Stimulated activated CD8-positive, alpha-beta memory T cell treated with anti-CD3 and anti-CD28 coated beads, Interleukin-2, amount 100 ng/mL, for 48 hours (primary cell): ENCODE data around the gene GRIN2C.

ENCODE experiments used
- DNase-seq, 2 donors: peaks; one replicate each; pipeline ENCODE4 v3.0.0-alpha.2; 2020; ENCODE audit warnings: low read depth in 2 of 2

GRIN2C gene

GRCh38 chr17:74822335-74822938, 37.2 kb downstream of the GRIN2C start:
- DNase-seq: no peak

DNA sequence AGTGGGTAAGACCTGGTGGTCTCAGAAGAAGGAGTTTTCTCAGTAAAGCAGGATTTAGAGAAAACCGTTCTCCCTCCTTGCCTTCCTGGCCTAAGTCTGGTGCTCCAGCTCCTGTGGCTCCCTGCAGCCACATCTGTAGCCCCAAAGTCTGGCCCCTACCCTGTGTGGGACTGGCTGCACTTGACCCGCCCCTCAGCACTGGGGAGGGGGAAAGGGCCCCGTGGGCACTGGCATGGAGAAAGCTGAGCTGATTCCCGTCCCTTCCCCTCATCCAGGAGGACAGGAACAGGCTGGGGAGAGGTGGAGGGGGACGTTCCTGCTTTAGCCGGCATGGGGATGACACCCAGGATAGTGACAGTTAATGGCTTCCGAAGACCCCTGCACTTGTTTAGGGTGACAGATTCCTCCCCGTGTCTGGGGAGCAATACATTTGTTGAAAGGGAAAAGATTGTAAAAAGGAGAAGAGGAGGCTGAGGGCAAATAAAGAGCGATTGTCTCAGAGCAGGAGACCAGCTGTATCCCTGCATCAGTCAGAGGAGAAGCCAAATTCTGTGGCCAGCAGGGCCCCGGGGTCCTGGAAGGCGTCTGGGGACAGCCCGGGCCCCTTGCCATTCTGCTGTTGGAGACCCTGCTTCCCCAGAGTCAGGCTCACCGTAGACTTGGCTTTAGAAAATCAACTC, 37.9 kb downstream of the GRIN2C start:
- no peak for DNase-seq

GRCh38 chr17:74819801-74820436, 39.8 kb downstream of the GRIN2C start:
- no peak for DNase-seq

GRCh38 chr17:74818291-74818938, 41.3 kb downstream of the GRIN2C start:
- DNase-seq: no peak

GRCh38 chr17:74816905-74817620, 42.6 kb downstream of the GRIN2C start:
- DNase-seq: no peak

DNA sequence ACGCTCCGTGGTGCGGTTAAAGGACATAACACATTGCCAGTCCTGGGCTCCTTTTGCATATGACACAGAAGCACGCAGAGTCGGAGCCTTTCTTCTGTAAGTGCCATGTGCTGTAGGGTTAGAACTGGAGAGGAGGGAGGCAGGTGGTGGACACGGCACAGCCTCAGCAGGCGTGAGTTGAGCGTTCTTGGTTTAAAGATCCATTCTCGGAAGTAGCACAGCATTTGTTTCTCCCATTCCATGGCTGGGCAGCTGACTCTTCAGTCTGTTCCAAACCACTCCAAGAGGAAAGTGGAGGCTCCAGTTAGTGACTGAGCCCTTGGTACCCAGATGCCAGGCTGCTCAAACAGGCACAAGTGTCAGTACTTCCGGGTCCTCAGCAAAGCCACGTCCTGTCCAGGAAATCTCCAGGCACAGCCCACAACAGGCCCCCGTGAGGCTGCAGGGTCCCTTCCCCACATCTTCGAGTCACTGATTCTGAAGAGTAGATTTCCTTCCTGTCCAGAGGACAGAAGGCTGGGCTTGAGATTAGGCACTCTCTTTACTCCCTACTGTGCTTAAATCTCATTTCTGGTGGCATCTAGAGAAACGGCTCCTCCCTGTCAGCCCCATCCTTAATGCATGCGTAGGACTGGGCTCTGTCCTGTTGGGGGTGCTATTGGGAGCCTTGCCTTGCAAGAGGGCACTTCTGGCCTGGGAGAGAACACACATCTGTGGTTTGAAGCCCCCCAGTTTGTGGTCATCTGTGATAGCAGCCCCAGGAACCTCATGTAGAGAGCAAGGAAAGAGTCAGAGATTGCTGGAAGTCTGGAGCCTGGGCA, 43.9 kb downstream of the GRIN2C start:
- no peak for DNase-seq

- DNase-seq: no peak
These were observed 44.6 kb downstream of the GRIN2C start for GRCh38 chr17:74815067-74815466.

- DNase-seq: no peak
These were observed 45.2 kb downstream of the GRIN2C start for GRCh38 chr17:74814453-74814852.

DNA sequence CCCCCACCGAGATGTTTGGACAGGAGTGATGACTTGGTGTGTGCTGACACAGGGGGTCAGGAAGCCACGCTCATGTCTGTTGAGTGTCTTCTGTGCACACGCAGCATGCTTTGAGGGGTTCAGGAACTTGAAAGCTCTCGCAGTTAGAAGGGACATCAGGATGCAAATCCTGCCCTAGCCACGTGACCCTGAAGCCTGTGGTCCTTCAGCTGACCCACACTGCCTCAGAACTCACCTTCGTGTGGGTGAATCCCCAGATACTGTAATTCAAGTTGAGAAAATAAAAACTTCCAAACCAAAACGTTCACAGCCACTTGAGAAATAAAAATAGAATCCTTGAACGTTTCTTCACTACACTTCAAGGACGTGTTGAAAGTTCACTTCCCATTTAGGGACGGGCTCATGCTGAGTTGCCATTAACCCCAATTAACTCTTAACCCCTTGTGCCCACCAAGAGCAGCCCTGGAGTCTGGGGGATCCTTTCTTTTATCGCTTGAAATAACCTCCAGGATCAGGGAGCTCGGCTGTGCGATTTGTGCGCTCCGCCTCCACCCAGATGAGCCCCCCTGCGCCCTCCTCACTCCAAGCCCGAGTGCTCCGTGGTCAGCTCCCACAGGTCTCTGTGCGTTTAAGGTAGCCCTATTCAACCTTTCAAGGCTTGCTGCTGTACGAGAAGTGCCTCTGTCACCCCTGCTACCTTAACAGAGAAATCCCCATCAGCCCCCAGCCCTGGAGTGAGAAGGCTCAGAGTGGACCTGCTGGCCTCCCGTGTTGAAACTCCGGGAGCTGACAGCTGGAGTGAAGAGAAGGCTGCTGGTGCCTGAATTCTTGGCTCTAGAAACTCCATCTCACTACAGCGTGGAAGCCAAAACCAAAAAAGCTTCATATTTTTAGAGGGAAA, 47.3 kb downstream of the GRIN2C start:
- DNase-seq: no peak

DNA sequence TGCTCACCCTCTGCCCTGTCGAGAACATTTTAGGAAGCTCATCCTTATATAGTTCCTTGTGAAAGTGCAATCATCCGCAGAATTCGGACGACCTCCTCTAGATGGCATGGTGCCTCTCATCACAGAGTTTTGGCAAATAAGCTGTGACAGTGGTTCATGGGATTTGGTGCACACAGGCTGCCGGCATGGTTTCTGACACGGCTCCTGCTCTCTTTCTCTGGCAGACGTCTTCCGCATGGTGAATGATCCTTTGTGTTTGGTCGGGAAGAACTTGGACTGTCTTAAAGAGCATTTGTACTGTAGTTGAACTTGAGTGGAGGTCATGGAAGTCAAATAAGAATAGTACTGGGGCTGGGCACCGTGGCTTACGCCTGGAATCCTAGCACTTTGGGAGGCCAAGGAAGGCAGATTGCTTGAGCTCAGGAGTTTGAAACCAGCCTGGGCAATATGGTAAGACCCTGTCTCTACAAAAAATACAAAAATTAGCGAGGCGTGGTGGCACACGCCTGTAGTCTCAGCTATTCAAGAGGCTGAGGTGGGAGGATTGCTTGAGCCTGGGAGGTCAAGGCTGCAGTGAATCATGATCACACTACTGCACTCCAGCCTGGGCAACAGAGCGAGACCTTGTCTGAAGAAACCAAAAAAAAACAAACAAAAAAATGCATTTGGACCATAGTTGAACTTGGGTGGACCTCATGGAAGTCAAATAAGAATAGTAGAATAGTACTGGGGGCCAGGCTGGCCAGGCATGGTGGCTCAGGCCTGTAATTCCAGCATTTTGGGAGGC, 48.8 kb downstream of the GRIN2C start:
- DNase-seq: no peak

DNA sequence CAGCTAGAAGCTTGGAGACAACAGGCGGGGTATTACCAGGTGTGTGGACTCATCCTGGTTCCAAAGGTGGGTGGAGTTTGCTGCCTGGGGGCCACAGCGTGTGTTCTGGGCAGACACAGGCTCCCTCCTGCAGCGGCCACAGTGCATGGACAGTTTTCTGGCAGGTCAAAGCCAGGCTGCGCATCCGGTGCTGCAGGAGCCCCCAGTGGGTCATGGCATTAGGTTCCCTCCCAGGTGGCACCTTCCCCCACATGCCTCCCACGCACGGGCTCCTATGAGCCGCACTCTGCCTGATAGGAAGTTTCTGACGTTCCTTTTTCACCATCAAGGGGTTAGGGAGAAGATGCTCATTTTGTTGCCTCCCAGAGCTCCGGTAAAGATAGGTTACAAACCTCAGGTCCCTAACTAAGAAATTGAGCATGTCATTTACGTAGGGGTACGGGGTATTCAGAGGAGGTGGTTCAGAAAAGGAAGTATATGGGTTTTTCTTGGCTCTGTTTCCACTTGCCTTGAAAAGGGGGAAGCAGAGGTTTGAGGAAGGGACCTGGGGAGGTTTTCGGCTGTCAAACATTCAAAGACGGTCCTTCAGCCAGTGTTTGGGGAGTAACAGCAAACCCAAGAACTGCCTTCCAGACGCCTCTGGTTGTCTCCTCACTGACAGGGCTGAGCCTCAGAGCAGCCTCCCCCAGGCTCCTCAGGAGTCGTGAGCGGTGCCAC, 50.8 kb downstream of the GRIN2C start:
- DNase-seq: no peak

- no peak for DNase-seq
These were observed 51.8 kb downstream of the GRIN2C start for GRCh38 chr17:74807925-74808324.

- DNase-seq: no peak
These were observed 52.2 kb downstream of the GRIN2C start for GRCh38 chr17:74807441-74807840.

DNA sequence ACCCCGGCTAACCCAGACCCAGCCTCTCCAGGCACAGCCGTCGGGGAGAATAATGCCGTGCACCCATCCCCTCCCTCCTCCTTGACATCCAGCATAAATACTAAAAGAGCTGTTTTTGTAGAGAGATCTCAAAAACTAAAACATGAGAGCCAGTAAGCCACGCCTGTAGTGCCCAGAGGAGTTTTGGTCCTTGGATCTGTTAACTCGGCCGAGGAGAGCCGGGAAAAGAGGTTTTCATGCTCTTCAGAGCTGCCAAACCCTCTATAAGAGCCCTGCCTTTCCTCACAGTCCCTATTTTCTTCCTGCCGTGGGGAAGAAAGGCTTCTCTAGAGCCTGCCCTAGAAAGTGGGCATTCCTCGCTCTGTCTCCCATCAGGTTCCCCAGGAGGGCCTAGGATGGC, 53.4 kb downstream of the GRIN2C start:
- DNase-seq: no peak

DNA sequence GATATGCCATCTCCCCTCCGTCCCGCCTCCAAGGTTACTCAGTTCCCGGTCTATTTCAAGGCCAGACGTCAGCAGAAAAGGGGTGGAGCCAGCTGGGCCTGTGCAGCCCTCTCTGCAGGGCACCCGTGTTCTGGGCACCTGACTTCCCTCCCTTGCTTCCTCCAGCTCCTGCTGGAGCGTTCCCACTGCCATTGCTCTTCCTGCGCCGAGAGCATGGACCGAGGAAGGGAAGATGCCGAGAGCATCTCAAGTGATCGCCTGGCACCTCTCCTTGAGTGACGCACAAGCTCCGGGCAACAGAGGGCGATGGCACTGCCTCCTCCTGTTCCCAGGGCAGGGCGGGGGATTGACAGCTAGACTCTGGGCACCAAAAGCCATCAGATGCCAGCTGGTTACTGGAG, 54.1 kb downstream of the GRIN2C start:
- no peak for DNase-seq

DNA sequence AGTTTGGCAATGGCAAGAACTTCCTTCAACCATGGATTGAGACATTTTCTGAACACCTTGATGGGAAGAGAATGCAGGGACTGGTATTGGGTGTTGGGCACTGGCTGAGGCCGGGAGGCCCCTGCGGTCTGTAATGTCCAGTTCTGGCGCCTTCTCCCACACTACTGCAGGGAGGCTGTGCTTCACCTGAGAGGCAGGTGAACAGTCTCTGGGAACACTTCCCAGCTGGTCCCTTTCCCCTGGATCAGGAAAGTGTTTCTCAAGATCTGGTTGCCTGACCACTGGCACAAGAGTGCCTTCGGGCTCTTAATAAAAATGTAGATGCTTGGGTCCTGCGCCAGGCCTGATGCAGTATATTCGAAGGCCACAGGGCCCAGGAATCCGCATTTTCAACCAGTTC, 55.0 kb downstream of the GRIN2C start:
- no peak for DNase-seq

- DNase-seq: no peak
These were observed 55.7 kb downstream of the GRIN2C start for GRCh38 chr17:74803971-74804370.

DNA sequence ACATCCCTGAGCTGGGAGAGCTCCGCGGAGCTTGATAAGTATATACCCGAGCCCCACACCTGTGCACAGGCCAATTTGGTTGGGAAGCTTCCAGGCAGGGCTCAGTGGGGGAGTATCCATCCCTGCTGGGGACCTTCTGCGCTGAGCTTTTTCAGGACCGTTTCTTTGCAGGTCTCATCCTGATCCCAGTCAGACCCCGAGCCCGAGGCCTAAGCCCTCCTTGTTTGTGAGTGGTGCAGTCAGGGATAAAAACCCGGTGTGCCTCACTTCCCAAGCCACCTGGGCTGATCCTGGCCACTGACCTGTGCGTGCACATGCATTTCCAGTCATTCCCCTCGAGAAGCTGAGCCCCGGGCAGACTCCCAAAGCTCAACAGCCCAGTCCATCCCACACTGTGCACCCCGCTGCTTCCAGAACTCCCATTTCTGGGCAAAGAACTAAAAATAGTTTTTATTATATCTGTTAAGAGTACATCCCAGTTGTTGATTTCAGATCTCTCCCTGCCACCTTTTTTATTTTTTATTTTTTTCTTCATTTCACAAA, 56.2 kb downstream of the GRIN2C start:
- DNase-seq: no peak
